ENCODE results near the gene RBBP8NL. TPM values are rescaled to one million over a fixed set of nuclear protein-coding genes. Genes with fewer than 3 reads are reported as not detected.

The RBBP8NL gene
- total RNA-seq, 1 experiment from 2014 or later, result 1.5 TPM

GRCh38 chr20:62422636-62423325, 4.6 kb downstream of the RBBP8NL start:
- DNase-seq (ENCODE audit: low spot score), result no peak
- Mint-ChIP-seq H3K27me3 (ENCODE audit: low read depth) (no peaks in the 10 kb centered on the region; the same call in 1 of the 2 replicates), H3K36me3 (no peaks in the 10 kb centered on the region), H3K27ac (no peak overlapping the region), H3K4me3 (no peak overlapping the region), H3K9me3 (peaks cover 5% of the 10 kb centered on the region), H3K4me1 (peaks cover 18% of the 10 kb centered on the region)
- ChIA-PET POLR2A (no interaction called here), CTCF (interaction anchor here (0.9 to 2.0 kb wide), 5 partner anchors 9 to 127 kb away, joined by 3 to 8 read pairs (median 5); no protein-coding TSS in a partner anchor)
- TF ChIP-seq ZNF281 (CRISPR knock-in tag; IDR thresholded peaks at IDR 0.05), result no peak
- TF ChIP-seq JAZF1 (CRISPR knock-in tag; IDR thresholded peaks at IDR 0.05), result no peak
- TF ChIP-seq USF2 (CRISPR knock-in tag; IDR thresholded peaks at IDR 0.05), result no peak
- no peak for TF ChIP-seq USF1 (CRISPR knock-in tag; IDR thresholded peaks at IDR 0.05)
- ATAC-seq, result no peak

- peaks cover 5% of the 10 kb centered on the region for H3K9me3 Mint-ChIP-seq
- ATAC-seq, result no peak
- no peak for DNase-seq (ENCODE audit: low spot score)
- H3K27ac Mint-ChIP-seq, result no peak overlapping the region
- H3K4me3 Mint-ChIP-seq, result no peak overlapping the region
- CTCF ChIA-PET, result no interaction called here
- H3K36me3 Mint-ChIP-seq, result no peaks in the 10 kb centered on the region
- POLR2A ChIA-PET, result no interaction called here
- H3K27me3 Mint-ChIP-seq (ENCODE audit: low read depth), result no peaks in the 10 kb centered on the region; the same call in 1 of the 2 replicates
- TF ChIP-seq CBFB (CRISPR knock-in tag; IDR thresholded peaks at IDR 0.05; ENCODE audit: low read depth) (no peak), SP1 (CRISPR knock-in tag; conservative IDR thresholded peaks at IDR 0.05) (no peak)
- peaks cover 10% of the 10 kb centered on the region for H3K4me1 Mint-ChIP-seq
These were observed 5.7 kb downstream of the RBBP8NL start for GRCh38 chr20:62421716-62421990.

GRCh38 chr20:62420846-62421715, 6.3 kb downstream of the RBBP8NL start:
- DNase-seq (ENCODE audit: low spot score) (no peak), ATAC-seq (no peak)
- no peak for TF ChIP-seq ATF3 (CRISPR knock-in tag; conservative IDR thresholded peaks at IDR 0.05)
- TF ChIP-seq ZNF121 (CRISPR knock-in tag; IDR thresholded peaks at IDR 0.05), result peak; percentile 32; the same call in 1 of the 2 replicates
- peak; percentile 83 for TF ChIP-seq TCF7 (CRISPR knock-in tag; IDR thresholded peaks at IDR 0.05; ENCODE audit: low read depth)
- H3K36me3 Mint-ChIP-seq, result no peaks in the 10 kb centered on the region
- CTCF ChIA-PET, result no interaction called here
- peaks cover 4% of the 10 kb centered on the region for H3K4me1 Mint-ChIP-seq
- H3K27ac Mint-ChIP-seq, result peak overlapping the region; percentile 62; the same call in 1 of the 2 replicates
- no peaks in the 10 kb centered on the region; the same call in 1 of the 2 replicates for H3K27me3 Mint-ChIP-seq (ENCODE audit: low read depth)
- peaks cover 5% of the 10 kb centered on the region for H3K9me3 Mint-ChIP-seq
- POLR2A ChIA-PET, result no interaction called here
- no peak overlapping the region for H3K4me3 Mint-ChIP-seq

- no peak for DNase-seq (ENCODE audit: low spot score)
- Mint-ChIP-seq H3K9me3 (peaks cover 5% of the 10 kb centered on the region), H3K27ac (no peak overlapping the region), H3K36me3 (no peaks in the 10 kb centered on the region), H3K27me3 (ENCODE audit: low read depth) (no peaks in the 10 kb centered on the region), H3K4me3 (no peak overlapping the region), H3K4me1 (peaks cover 2% of the 10 kb centered on the region)
- POLR2A ChIA-PET, result no interaction called here
- CTCF ChIA-PET, result interaction anchor here (2.4 kb wide), 1 partner anchor 10 kb away, joined by 10 read pairs; no protein-coding TSS in a partner anchor
- ATAC-seq, result no peak
- TF ChIP-seq SMAD4 (CRISPR knock-in tag; IDR thresholded peaks at IDR 0.05), result no peak
- no peak for TF ChIP-seq NFYB (CRISPR knock-in tag; conservative IDR thresholded peaks at IDR 0.05; ENCODE audit: low read depth)
These were observed 7.6 kb downstream of the RBBP8NL start for GRCh38 chr20:62419759-62420158.

Measured in WTC11 (cell line).